Head of caudate nucleus (tissue), 42 donors: Measurements from ENCODE around the gene CORO1C.

ENCODE experiments used
- DNase-seq, 42 donors: peaks; one replicate each; pipeline versions ENCODE4 v3.0.0 to v3.0.0-alpha.2; 2020 to 2021; ENCODE audit warnings: mixed read lengths in 7 of 42
- intact Hi-C: fragments of 100-400 bp; cut with DNase I; formaldehyde crosslinking; loops from one replicate; pipeline ENCODE4 v1.15.0; 2022

The CORO1C gene

DNA sequence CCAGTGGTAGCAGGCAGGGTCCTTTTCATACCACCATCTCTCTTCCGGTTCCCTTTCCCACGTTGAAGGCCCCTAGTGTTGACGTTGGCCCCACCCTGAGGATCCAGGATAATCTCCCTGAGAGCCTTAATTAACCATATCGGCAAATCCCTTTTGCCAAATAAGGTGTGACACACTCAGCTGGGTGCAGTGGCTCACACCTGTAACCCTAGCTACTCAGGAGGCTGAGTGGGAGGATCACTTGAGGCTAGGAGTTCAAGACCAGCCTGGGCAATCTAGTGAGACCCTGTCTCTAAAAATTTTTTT lies 130.7 kb downstream of the CORO1C start:
- no peak for DNase-seq
- intact Hi-C loops, result no loop called here

DNA sequence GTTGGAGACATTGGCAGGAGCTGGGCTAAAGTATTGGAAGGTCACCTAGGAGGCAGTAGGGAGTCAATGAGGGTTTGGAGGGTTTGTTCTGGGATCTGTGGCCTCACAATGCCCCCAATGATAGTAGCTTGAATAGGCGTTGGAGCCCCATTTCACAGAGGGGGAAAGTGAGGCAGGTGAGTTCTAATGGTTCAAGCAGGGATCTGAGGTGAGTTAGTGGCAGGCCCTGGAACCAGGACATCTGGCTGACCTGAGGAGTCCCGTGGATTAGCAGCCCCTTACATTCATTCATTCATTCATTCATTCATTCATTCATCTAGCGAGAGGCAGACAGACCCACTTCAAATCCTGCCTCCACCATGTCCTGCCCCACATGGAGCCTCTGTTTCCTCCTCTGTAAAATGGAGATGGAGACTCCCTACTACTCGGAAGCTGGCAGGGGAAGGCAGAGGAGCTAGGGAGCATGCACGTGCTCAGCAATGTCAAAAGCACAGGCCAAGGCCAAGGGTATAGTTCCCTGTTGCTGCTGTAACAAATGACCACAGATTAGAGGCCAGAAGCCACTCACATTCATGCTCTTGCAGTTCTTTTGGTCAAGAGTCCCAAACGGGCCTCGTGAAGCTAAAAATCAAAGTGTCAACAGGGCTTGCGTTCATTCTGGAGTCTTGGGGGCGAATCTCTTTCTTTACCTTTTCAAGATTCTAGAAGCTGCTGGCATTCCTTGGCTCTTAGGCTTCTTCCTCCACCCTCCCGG lies 131.2 kb downstream of the CORO1C start:
- intact Hi-C loops, result no loop called here
- DNase-seq, result no peak

DNA sequence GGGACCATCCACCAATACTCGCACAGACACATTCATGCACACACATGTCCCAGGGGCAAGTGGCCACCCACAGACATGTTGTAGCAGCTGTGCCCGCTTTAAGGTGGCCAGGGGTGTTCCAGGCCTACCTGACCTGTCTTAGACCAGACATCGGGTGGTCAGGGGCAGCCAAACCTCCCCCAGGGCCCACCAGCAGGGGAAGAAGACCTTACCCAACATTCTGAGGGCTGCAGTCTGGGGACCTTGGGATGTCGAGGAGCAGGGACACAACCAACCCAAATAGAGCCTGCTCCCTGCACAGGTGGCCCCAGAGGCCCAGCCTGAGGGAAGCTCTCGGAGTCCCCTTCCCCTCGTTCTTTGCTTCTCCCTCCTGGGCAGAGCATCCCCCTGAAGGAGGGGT lies 131.8 kb downstream of the CORO1C start:
- intact Hi-C loops, result no loop called here
- DNase-seq, result no peak

DNA sequence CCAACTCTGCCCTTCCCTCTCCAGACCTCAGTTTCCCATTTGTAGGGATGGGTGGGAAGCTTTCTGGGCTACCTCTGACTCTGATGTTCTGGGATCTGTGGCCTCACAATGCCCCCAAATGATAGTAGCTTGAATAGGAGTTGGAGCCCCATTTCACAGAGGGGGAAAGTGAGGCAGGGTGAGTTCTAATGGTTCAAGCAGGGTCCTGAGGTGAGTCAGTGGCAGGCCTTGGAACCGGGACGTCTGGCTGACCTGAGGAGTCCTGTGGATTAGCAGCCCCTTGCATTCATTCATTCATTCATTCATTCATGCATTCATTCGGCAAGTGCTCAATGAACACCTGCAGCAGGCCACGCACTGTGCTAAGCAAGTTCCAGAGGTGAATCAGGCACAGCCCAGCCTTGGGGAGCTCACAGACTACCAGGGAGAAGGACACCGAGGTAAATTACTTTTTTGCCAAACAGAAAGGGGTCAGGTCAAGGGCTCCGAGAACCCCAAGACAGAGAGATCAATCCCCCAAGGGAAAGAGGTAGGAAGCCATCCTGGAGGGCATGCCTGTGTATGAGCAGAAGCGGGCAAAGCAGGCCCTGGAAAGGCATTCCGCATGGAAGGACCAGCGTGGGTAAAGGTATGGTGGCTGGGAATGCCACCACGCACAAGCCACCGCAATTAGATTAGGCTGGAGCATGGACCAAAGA lies 132.6 kb downstream of the CORO1C start:
- DNase-seq, result no peak
- intact Hi-C loops, result no loop called here

DNA sequence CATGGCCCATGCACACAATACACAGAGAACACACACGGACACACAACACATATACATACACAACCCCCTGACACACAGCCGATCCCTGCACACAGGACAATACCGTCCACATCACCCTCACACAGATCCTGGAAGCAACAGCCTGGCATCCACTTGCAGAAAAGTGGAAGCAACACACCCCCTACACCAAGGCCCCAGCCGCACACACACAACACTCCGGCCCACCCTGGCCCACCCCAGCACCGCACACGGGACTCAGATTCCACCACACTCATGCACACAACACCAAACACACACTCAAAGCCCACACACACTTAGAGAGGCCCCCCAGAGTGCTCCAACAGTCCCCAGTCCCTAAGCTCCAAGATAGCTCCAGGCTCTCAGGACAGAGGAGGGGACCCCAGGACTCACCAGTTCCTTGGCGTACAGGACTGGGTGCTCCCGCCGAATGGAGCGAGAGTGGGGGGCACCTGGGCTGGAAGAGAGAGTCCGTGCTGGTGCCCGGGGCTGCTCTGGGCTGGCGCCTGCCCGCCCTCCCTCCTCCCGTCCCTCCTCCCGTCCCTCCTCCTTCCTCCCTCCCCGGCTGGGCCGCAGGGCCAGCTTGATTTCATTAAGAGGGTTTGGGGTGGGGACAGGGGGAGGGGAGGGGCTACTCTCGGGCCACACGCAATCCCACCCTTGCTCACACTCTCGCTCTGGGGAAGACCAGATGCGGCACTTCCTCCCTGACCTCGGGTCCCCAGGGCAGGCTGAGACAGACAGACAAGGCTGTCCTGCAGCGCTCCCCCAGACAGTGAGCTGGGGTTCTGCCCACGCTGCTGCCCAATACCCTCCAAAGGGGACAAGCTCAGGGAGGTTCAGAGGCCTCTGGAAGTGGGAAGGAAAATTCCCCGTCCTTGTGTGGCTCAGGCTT lies 133.5 kb downstream of the CORO1C start, which contains the start of gene TMEM119:
TMEM119 (minus strand) TSS at position 526 of the 913 bp plus-strand sequence. CDS start 5,701 bp downstream, outside the sequence.
- DNase-seq, result peak in 24 of 42 donors; percentile 10 to 55 (median 26)
- intact Hi-C loops, result no loop called here

DNA sequence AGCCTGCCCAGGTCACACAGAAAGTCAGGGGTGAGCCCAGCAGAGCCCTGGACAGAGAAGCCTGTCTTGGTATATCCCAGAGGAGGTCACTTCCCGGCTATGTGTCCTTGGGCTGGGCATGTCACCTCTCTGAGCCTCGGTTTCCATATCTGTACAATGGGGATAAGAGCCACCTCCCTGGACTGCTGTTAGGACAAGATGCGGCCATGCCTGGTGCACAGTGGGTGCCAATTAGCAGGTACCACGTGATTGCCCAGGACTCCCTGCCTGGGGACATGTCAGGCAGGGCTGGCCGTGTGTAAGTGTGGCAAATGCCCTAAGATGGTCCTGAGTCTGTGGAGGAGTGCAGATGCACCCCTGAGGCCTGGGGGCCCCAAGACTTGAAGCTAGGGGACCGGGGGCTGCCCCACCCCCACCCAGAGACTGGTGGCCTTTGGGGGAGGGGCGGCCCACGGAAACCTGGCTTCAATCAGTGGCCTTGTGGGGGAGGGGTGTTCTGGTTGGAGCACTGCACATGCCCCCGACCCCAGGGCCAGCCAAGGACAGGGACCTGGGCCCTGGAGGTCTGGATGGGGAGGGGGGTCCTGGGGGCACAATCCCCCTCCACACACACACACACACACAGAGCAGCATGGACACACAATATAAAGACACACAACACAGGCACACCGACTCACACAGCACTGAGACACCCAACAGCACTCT lies 134.3 kb downstream of the CORO1C start:
- intact Hi-C loops, result no loop called here
- no peak for DNase-seq

DNA sequence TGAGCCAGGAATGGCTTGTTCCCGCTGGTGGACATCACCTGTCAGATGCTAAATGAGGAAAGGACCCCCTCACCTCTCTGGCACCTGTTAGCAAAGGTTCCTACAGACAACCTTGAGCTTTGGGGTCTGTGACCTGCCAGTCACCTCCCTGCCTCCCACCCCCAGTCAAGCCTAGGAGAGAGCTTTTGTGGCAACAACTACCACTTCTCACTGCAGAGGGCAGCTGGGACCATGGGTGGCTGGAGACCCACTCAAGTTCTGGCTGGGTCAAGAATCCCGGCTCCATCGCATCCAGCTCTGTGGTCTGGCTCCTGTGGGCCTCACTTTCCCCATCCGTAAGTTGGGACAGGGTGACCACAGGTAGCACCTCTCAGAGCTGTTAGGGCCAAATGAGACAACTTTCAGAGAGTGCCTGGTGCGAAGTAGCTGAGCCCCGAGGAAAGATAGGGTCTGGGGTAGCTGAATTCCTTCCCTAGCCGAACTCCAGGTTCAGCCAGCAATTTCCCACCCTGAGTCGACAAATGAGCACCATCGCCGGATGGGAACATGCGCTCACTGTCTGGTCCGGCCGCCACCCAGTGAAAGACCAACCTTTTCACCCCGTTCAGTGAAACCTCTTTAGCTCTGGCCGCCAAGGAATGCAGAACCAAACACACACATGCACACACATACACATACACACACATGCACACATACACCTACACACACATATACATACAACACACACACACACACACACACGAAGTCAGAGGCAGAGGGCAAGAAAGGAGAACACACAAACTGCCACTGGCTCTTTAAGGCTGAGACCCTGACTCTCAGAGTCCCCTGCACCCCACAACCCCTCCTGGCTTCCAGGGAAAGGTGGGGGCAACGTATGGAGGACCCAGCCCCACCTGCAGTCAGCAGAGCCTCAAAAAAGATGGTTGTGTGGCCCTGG lies 135.3 kb downstream of the CORO1C start:
- intact Hi-C loops, result no loop called here
- DNase-seq, result no peak
